ENCODE data around the gene DCHS2. TPM values are rescaled to one million over a fixed set of nuclear protein-coding genes. Genes with fewer than 3 reads are reported as not detected.

Gene DCHS2, protein sequence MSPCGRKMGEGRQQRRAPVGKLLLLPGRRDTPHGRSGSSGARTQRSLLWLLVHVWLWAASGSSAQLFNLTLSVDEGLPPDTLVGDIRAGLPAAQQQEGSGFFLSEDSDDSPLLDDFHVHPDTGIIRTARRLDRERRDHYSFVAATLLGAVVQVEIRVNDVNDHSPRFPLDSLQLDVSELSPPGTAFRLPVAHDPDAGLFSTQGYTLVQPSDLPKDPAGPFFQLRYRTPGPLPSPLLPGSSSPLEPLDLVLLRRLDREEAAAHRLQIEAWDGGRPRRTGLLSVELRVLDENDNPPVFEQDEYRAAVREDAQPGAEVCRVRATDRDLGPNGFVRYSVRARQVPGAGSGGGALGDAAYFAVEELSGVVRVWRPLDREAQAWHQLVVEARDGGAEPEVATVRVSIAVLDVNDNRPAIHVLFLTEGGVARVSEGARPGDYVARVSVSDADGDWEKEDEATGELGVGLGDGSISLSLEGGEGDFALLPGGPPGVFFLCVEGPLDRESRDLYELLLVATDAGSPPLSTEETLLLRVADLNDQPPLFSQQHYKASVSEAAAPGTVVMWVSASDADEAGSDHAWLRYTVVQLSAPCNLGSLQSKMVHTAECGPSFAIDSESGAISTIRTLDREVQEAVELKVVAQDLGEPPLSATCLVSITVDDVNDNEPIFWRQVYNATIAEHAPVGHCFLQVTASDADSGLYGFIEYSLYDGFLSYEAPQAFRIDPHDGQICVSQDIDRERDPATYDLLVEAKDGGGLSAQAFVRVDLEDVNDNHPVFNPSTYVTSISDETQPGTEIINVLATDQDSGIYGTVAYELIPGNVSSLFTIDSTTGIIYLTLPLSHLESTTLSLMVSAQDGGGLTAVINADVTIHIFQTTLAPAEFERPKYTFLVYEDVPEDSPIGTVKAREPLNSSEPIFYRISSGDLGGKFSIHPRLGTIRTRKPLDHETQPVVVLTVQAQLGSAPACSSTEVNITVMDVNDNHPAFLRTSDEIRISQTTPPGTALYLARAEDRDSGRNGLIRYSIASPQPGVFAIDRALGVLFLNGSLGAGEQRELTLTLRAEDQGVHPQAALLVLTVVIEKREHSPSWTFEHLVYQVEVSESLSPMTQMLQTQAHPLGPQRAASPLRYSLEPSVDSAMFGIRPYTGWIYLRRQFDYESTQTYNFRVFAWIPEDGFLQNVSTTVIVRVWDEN (N-terminal part only)
- total RNA-seq = under 0.01 and 0.87 TPM in 2 replicates

DNA sequence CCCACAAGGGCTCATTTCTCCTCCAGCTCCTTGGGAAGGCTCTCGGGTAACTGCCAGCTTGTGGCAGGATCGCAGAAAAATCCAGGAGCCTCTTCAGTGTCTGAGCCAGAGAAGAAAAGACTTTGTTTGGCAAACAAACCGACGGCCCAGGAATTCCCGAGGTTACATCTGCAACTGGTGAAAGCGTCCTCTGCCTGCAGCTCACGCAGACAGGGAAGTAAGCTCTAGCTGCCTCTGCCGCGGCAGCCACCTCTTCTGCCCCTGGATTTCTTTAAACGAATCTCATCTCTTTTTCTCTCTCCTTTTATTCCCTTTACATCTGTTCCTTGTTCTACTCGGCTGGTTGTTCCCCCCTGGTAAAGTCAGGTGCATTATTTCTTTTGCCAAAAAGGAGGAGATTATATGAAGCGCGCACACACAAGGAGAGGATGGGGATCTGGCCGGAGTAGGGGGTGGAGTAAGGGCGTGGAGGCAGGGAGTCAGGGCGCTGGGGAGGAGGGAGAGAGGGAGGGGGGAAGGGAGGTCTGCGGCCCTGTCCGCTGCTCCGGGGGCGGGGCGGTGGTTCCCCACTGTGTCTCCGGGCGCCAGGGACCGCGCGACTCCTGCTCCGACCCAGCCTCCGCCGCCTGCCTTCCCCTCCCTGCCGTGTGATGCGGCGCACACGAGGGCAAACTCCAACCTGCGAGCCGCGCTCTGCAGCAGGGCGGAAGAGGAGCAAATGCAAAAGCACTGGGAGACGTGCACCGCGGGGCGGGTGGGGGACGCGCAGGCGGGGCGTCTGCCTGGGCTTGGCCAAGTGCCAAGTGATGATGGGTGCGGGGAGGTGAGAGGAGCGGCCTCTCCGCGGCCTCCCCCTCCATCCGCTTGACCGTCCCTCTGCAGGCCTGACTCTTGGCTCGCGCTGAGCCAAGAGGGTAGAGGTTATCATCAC, at the start of gene DCHS2:
Gene DCHS2 (minus strand): TSS at position 459 of the 931 bp plus-strand sequence. CDS start 444 bp downstream, at position 15.

Other genes with a start within 250 kb of the DCHS2 start
- 61.0 and 69.8 TPM in 2 replicates for gene PLRG1, start 58.6 kb upstream of the DCHS2 start, total RNA-seq
- gene FGB, start 71.2 kb upstream of the DCHS2 start, total RNA-seq = not detected in 2 replicates
- gene FGA, start 98.9 kb upstream of the DCHS2 start, total RNA-seq = not detected in 2 replicates
- gene FGG, start 120.9 kb upstream of the DCHS2 start, total RNA-seq = not detected in 2 replicates